Caki2 (cell line): ENCODE measurements around the gene VENTX. TPM values are rescaled to one million over a fixed set of nuclear protein-coding genes. Genes with fewer than 3 reads are reported as not detected.
"Not testable (repeated sequence)": the region's sequence is repeated elsewhere in the genome, so short reads cannot be mapped to it uniquely, and the experiment has no call there.

Experiments used
- DNase-seq: peaks from one replicate; pipeline ENCODE4 v3.0.0-alpha.2; 2015; ENCODE audit warnings: low read depth
- in situ Hi-C: cut with HindIII; loops from 2 replicates; pipeline ENCODE4 v1.10.0; 2016; ENCODE audit warnings: low sequenced_read_pairs, low pct_unique_long_range_greater_than_20kb, mixed read lengths
- total RNA-seq: library from RNA; depleted of rRNA; stranded (reverse); fragments of >200 nt; shearing (Covaris generic); gene quantifications from 2 replicates; pipeline ENCODE4 v1.2.3, GENCODE V29; 2014; ENCODE audit warnings: low replicate concordance

VENTX gene
- total RNA-seq, 1 experiment from 2014 or later, result not detected

GRCh38 chr10:133211959-133212852, 25.4 kb upstream of the VENTX start:
- DNase-seq, result no peak
- in situ Hi-C loops, result no loop called here

GRCh38 chr10:133212853-133213494, 24.7 kb upstream of the VENTX start:
- no peak for DNase-seq
- in situ Hi-C loops, result no loop called here

GRCh38 chr10:133213641-133214467, 23.8 kb upstream of the VENTX start:
- in situ Hi-C loops, result no loop called here
- no peak for DNase-seq

GRCh38 chr10:133214468-133215410, 22.9 kb upstream of the VENTX start:
- DNase-seq, result no peak
- in situ Hi-C loops, result no loop called here

- no peak for DNase-seq
- in situ Hi-C loops, result no loop called here
Observed at GRCh38 chr10:133215586-133215985, 22.1 kb upstream of the VENTX start.

GRCh38 chr10:133216776-133217175, 20.9 kb upstream of the VENTX start:
- DNase-seq, result no peak
- in situ Hi-C loops, result no loop called here

GRCh38 chr10:133217800-133218589, 19.7 kb upstream of the VENTX start:
- in situ Hi-C loops, result no loop called here
- no peak for DNase-seq

- in situ Hi-C loops, result no loop called here
- no peak for DNase-seq
Observed at GRCh38 chr10:133218891-133219290, 18.8 kb upstream of the VENTX start.

- in situ Hi-C loops, result no loop called here
- no peak for DNase-seq
Observed at GRCh38 chr10:133219782-133220181, 17.9 kb upstream of the VENTX start.

GRCh38 chr10:133221331-133221730, 16.3 kb upstream of the VENTX start:
- DNase-seq, result no peak

GRCh38 chr10:133221756-133222155, 15.9 kb upstream of the VENTX start:
- in situ Hi-C loops, DNase-seq: not testable (repeated sequence)

More at GRCh38 chr10:133221331-133221730, 16.3 kb upstream of the VENTX start:
- in situ Hi-C loops, result no loop called here

- in situ Hi-C loops, result no loop called here
Observed at GRCh38 chr10:133224076-133224475, 13.6 kb upstream of the VENTX start.

GRCh38 chr10:133224756-133225372, 12.8 kb upstream of the VENTX start:
- in situ Hi-C loops, result no loop called here
- DNase-seq, result no peak

More at GRCh38 chr10:133224076-133224475, 13.6 kb upstream of the VENTX start:
- DNase-seq, result no peak

- in situ Hi-C loops, result no loop called here
Observed at GRCh38 chr10:133225707-133226191, 11.9 kb upstream of the VENTX start.

GRCh38 chr10:133226251-133226808, 11.3 kb upstream of the VENTX start:
- in situ Hi-C loops, result no loop called here

More at GRCh38 chr10:133225707-133226191, 11.9 kb upstream of the VENTX start:
- no peak for DNase-seq

GRCh38 chr10:133227256-133227655, 10.4 kb upstream of the VENTX start:
- DNase-seq, result no peak
- in situ Hi-C loops, result no loop called here

More at GRCh38 chr10:133226251-133226808, 11.3 kb upstream of the VENTX start:
- no peak for DNase-seq
